Measurements from ENCODE around the gene COL4A1. TPM values are rescaled to one million over a fixed set of nuclear protein-coding genes. Genes with fewer than 3 reads are reported as not detected.
A peak's percentile ranks its signal among the peaks of the same experiment; 100 is the strongest.

COL4A1 gene
- total RNA-seq, 1 donor from 2014 or later = 5,210 TPM

GRCh38 chr13:110300090-110300815 is 6.7 kb downstream of the COL4A1 start:
- no peaks in the 10 kb centered on the region for H3K27me3 Mint-ChIP-seq (ENCODE audit: low read depth)

DNA sequence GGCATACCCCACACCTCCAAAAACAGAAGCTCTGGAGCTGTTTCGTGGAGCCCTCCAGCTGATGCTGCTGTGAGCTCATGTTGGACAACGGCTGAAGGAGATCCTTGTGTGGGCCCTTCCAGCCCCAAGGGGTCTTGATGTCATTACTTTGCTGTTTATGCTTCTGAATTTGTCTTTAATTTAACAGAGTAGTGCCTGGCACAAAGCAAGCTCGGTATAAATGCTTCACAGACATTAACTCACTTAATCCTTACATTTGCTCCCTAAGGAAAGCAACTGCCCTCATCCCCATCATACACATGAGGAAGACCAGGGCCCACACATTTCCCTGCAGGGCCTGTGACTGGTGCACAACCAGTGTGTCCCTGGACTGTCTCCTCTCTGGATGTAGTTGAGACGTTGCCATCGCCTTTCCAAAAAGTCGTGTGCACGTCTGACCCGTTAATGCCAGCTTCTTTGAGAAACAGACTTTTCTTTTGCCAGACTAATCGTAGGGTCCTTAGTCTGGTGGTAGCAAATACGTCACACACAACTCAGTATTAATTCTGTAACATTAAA is 7.6 kb downstream of the COL4A1 start:
- H3K4me3 Mint-ChIP-seq (ENCODE audit: unreplicated experiment) = no peak overlapping the region
- peaks cover 92% of the 10 kb centered on the region for H3K4me1 Mint-ChIP-seq (ENCODE audit: low read depth)
- peaks cover 33% of the 10 kb centered on the region for H3K36me3 Mint-ChIP-seq (ENCODE audit: low read depth)
- no peaks in the 10 kb centered on the region for H3K9me3 Mint-ChIP-seq (ENCODE audit: low read depth)
- no peaks in the 10 kb centered on the region for H3K27me3 Mint-ChIP-seq (ENCODE audit: low read depth)
- TF ChIP-seq CTCF (IDR thresholded peaks at IDR 0.05) = no peak
- peak overlapping the region; percentile 14 for H3K27ac Mint-ChIP-seq (ENCODE audit: unreplicated experiment)
- DNase-seq (ENCODE audit: low spot score) = no peak

More at GRCh38 chr13:110300090-110300815, 6.7 kb downstream of the COL4A1 start:
- no peak for DNase-seq (ENCODE audit: low spot score)
- Mint-ChIP-seq H3K36me3 (ENCODE audit: low read depth) (peaks cover 39% of the 10 kb centered on the region), H3K4me1 (ENCODE audit: low read depth) (peaks cover 89% of the 10 kb centered on the region), H3K9me3 (ENCODE audit: low read depth) (no peaks in the 10 kb centered on the region), H3K4me3 (ENCODE audit: unreplicated experiment) (no peak overlapping the region), H3K27ac (ENCODE audit: unreplicated experiment) (peak overlapping the region; percentile 91)
- TF ChIP-seq CTCF (IDR thresholded peaks at IDR 0.05) = no peak

GRCh38 chr13:110298505-110299282 is 8.3 kb downstream of the COL4A1 start:
- no peak for DNase-seq (ENCODE audit: low spot score)
- no peak for TF ChIP-seq CTCF (IDR thresholded peaks at IDR 0.05)
- Mint-ChIP-seq H3K4me3 (ENCODE audit: unreplicated experiment) (peak overlapping the region; percentile 39), H3K9me3 (ENCODE audit: low read depth) (no peaks in the 10 kb centered on the region), H3K27ac (ENCODE audit: unreplicated experiment) (peak overlapping the region; percentile 53), H3K36me3 (ENCODE audit: low read depth) (peaks cover 29% of the 10 kb centered on the region), H3K27me3 (ENCODE audit: low read depth) (no peaks in the 10 kb centered on the region), H3K4me1 (ENCODE audit: low read depth) (peaks cover 92% of the 10 kb centered on the region)

DNA sequence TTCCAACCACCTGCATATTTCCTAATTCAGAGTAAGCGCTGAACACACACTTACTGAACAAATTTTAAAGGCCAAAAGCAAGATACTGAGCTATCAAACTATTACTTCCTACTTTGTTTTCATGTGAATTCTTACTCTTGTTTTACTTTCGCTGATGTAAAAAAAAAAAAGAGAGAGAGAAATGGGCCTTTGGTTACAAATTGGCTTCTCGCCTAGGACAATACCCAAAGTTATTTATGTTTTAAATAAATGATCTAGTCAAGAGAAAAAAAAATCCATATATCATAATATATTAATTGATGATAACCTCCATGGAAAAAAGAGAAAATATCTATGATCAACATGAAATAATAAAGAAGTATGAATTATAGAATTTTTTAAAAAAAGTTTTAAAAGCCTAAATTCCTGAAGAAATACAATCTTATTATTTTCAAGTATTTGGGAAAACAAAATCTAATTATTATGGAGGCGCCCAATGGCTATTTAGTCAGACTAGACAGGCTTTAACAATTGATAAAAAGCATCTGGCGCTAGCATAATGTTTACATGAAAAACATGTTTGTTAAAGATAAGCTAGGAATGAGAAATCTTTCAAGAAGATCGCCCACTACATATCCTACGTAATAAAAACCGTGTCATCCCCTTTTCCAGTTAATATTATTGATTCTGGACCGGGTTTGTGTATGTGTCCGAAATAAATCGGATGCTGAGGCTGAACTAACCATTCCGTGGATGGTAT is 9.0 kb downstream of the COL4A1 start:
- Mint-ChIP-seq H3K4me1 (ENCODE audit: low read depth) (peaks cover 92% of the 10 kb centered on the region), H3K36me3 (ENCODE audit: low read depth) (peaks cover 23% of the 10 kb centered on the region), H3K27ac (ENCODE audit: unreplicated experiment) (peak overlapping the region; percentile 86), H3K9me3 (ENCODE audit: low read depth) (no peaks in the 10 kb centered on the region), H3K27me3 (ENCODE audit: low read depth) (no peaks in the 10 kb centered on the region), H3K4me3 (ENCODE audit: unreplicated experiment) (no peak overlapping the region)
- no peak for TF ChIP-seq CTCF (IDR thresholded peaks at IDR 0.05)
- no peak for DNase-seq (ENCODE audit: low spot score)

GRCh38 chr13:110297011-110297410 is 9.9 kb downstream of the COL4A1 start:
- H3K36me3 Mint-ChIP-seq (ENCODE audit: low read depth) = peaks cover 24% of the 10 kb centered on the region
- H3K4me3 Mint-ChIP-seq (ENCODE audit: unreplicated experiment) = peak overlapping the region; percentile 26
- no peaks in the 10 kb centered on the region for H3K9me3 Mint-ChIP-seq (ENCODE audit: low read depth)
- no peaks in the 10 kb centered on the region for H3K27me3 Mint-ChIP-seq (ENCODE audit: low read depth)
- peak overlapping the region; percentile 85 for H3K27ac Mint-ChIP-seq (ENCODE audit: unreplicated experiment)
- H3K4me1 Mint-ChIP-seq (ENCODE audit: low read depth) = peaks cover 92% of the 10 kb centered on the region
- TF ChIP-seq CTCF (IDR thresholded peaks at IDR 0.05) = no peak
- DNase-seq (ENCODE audit: low spot score) = no peak

Measured in chondrocyte (in vitro differentiated cells).